Colonic mucosa (tissue), 4 donors: ENCODE data around the gene LRMDA. TPM values are rescaled to one million over a fixed set of nuclear protein-coding genes. Genes with fewer than 3 reads are reported as not detected.
A peak's percentile ranks its signal among the peaks of the same experiment; 100 is the strongest.

ENCODE experiments used
- DNase-seq: peaks from one replicate; pipeline ENCODE4 v3.0.0-alpha.2; 2020
- H3K27ac ChIP-seq: fragments of 200-600 bp; one replicate; pipeline ENCODE4 v1.8.0; 2021
- H3K27me3 ChIP-seq: fragments of 200-600 bp; one replicate; pipeline ENCODE4 v1.8.0; 2021
- H3K36me3 ChIP-seq: fragments of 200-600 bp; one replicate; pipeline ENCODE4 v1.8.0; 2021
- H3K4me1 ChIP-seq: fragments of 200-600 bp; one replicate; pipeline ENCODE4 v1.8.0; 2021; ENCODE audit warnings: mild to moderate bottlenecking
- H3K4me3 ChIP-seq: fragments of 200-600 bp; one replicate; pipeline ENCODE4 v1.8.0; 2021
- H3K9ac ChIP-seq, 2 donors: one replicate each; pipeline ENCODE4 v1.7.0; 2013; ENCODE audit warnings: control low read depth in 2 of 2, low read depth in 2 of 2, low read length in 2 of 2
- H3K9me3 ChIP-seq: fragments of 200-600 bp; one replicate; pipeline ENCODE4 v1.8.0; 2021
- intact Hi-C: fragments of 100-400 bp; cut with DNase I; formaldehyde crosslinking; loops from one replicate; pipeline ENCODE4 v1.14.1; 2022
- total RNA-seq, 2 donors: library from RNA; stranded (reverse); fragmentation: NEBNext Ultra II Directional in 1 of 2; extraction: Animal tissue kit (Norgen Biotek cat#: 25700) in 1 of 2; gene quantifications; one replicate each; pipeline ENCODE4 v1.2.1, GENCODE V29; 2021
- TF ChIP-seq, protein P1 (sequence below): fragments of 200-600 bp; IDR thresholded peaks from one replicate; pipeline ENCODE4 v1.8.0; 2022; ENCODE audit warnings: antibody characterized with exemption, mild to moderate bottlenecking
- donor health status: healthy.
- donor health status: DM: no; HTN: no; CAD: no.
- donor health status: DM: no; HTN: no; CAD: no.

Gene LRMDA
- total RNA-seq, 2 donors from 2014 or later = 2.5 to 5.2 TPM

DNA sequence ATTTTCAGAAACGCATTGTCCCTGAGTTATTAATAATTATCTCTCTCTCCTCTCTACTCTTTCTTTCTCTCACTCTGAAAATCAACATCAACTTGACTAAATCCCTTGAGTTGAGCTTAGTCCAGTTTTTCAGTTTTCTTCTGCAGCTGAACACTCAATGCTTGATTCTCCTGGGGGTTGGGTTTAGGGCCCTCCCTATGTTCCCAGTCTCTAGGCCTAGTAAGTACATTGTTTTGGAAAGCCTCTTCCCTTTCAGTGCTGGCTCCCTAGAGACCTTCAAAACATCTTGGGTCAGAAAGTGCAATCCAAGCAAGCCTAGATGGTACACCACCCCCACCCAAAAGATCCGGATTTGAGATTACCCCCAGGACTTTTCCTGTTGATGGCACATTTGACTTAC is 488.5 kb downstream of the LRMDA start:
- no peak overlapping the region for H3K27ac ChIP-seq
- TF ChIP-seq, protein P1, sequence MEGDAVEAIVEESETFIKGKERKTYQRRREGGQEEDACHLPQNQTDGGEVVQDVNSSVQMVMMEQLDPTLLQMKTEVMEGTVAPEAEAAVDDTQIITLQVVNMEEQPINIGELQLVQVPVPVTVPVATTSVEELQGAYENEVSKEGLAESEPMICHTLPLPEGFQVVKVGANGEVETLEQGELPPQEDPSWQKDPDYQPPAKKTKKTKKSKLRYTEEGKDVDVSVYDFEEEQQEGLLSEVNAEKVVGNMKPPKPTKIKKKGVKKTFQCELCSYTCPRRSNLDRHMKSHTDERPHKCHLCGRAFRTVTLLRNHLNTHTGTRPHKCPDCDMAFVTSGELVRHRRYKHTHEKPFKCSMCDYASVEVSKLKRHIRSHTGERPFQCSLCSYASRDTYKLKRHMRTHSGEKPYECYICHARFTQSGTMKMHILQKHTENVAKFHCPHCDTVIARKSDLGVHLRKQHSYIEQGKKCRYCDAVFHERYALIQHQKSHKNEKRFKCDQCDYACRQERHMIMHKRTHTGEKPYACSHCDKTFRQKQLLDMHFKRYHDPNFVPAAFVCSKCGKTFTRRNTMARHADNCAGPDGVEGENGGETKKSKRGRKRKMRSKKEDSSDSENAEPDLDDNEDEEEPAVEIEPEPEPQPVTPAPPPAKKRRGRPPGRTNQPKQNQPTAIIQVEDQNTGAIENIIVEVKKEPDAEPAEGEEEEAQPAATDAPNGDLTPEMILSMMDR = no peak
- no peaks in the 10 kb centered on the region for H3K9me3 ChIP-seq
- H3K36me3 ChIP-seq = no peaks in the 10 kb centered on the region
- no peaks in the 10 kb centered on the region for H3K4me1 ChIP-seq
- no peak for DNase-seq
- no peak overlapping the region for H3K4me3 ChIP-seq
- H3K9ac ChIP-seq = no peak overlapping the region
- H3K27me3 ChIP-seq = no peaks in the 10 kb centered on the region
- intact Hi-C loops = no loop called here

DNA sequence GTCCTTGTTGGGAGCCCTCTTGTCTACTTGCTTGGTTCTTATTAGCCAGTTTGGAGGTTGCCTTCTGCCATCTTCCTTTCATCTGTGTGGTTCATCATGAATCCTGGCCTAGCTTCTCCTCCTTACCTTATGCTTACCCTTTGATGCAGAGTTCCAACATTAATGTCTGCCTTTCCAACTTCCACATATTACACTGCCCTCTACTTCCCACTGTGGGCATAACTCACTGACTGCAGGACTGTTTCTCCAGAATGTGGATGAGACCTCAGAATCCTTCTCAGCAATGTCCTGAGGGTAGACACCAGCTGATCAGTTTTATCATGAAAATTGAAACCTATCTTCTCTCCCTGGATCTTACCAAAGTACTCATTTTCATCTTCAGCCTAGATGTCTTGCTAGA is 491.0 kb downstream of the LRMDA start:
- intact Hi-C loops = no loop called here
- H3K9ac ChIP-seq = no peak overlapping the region
- no peaks in the 10 kb centered on the region for H3K36me3 ChIP-seq
- no peak overlapping the region for H3K27ac ChIP-seq
- H3K9me3 ChIP-seq = no peaks in the 10 kb centered on the region
- TF ChIP-seq, protein P1 = peak; percentile 30
- H3K27me3 ChIP-seq = no peaks in the 10 kb centered on the region
- no peaks in the 10 kb centered on the region for H3K4me1 ChIP-seq
- no peak overlapping the region for H3K4me3 ChIP-seq
- DNase-seq = no peak

DNA sequence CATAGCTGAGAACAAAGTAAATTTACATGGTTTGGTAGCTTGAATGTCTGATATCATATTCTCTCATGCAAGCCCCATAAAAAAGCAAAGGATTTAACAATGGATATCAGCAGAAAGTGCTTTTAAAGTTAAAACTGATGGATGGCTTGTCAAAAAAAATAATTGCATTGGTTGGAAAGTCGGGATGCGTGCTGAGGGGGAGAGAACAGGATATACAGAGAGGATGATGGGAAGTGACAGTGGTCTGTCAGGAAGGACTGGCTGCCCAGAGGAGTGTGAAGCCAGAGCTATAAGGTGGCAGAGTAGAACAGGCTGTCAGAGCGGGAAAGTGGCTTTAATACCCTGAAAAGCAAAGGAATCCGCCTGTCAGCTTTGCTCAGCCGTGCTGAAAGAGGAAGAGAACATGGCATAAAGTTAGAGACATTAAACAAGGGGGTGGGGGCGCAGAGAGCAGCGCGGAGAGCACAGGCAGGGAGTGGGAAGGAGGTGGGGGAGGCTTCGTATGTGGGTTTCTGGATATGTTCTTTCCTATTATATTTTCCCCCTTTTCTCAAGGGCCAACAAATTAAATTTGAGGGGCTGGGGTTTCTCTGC is 493.0 kb downstream of the LRMDA start:
- TF ChIP-seq, protein P1 = no peak
- H3K27me3 ChIP-seq = no peaks in the 10 kb centered on the region
- H3K9ac ChIP-seq = no peak overlapping the region
- H3K27ac ChIP-seq = no peak overlapping the region
- no peak overlapping the region for H3K4me3 ChIP-seq
- H3K4me1 ChIP-seq = no peaks in the 10 kb centered on the region
- H3K9me3 ChIP-seq = no peaks in the 10 kb centered on the region
- intact Hi-C loops = no loop called here
- no peaks in the 10 kb centered on the region for H3K36me3 ChIP-seq
- DNase-seq = no peak

DNA sequence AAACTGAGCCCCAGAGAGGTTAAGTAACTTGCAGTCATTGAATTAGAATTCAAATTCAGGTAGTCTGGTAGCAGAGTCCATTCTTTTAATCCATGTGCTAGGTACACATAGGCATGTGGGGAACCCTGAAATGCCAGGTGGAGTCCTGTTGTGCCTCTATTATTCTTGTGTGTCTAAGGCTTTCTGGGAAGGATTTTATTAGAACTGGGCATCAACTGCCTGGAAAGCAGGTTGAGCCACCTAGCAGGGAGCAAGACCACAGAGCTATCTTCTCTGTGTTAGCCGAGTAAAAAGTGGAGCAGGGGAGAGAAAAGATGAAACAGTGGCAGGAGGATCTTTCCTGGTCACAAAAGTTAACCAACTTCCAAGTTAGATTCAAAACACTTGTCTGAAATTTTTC is 494.6 kb downstream of the LRMDA start:
- no peaks in the 10 kb centered on the region for H3K9me3 ChIP-seq
- no peaks in the 10 kb centered on the region for H3K27me3 ChIP-seq
- no peaks in the 10 kb centered on the region for H3K4me1 ChIP-seq
- no peak overlapping the region for H3K4me3 ChIP-seq
- no peaks in the 10 kb centered on the region for H3K36me3 ChIP-seq
- H3K9ac ChIP-seq = no peak overlapping the region
- H3K27ac ChIP-seq = no peak overlapping the region
- intact Hi-C loops = no loop called here
- no peak for DNase-seq
- TF ChIP-seq, protein P1 = no peak

DNA sequence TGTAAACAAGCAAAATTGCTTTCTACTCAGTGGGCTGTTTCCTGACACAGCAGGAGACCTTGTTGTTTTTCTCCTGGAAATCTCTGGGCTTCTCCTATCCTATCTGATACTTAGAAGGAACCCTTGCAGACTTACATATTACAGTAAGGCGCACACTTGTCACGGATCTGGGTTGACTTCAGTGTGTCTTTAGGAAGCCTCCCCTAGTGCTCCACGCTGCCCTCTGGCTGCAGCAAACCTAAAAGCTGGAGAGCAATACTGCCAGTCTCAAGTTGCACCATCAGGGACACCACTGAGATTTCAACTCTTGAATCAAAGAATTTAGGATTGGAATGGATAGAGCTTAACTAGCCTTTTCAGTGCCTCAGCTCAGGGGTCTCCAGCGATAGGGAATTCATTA is 495.3 kb downstream of the LRMDA start:
- intact Hi-C loops = no loop called here
- H3K4me3 ChIP-seq = no peak overlapping the region
- no peak overlapping the region for H3K27ac ChIP-seq
- no peaks in the 10 kb centered on the region for H3K36me3 ChIP-seq
- TF ChIP-seq, protein P1 = peak; percentile 43
- no peaks in the 10 kb centered on the region for H3K9me3 ChIP-seq
- peak; percentile 40 for DNase-seq
- H3K9ac ChIP-seq = no peak overlapping the region
- no peaks in the 10 kb centered on the region for H3K27me3 ChIP-seq
- H3K4me1 ChIP-seq = no peaks in the 10 kb centered on the region
